HG03280 (cell line): ENCODE measurements around the gene ADGRF3.
"Not testable (repeated sequence)": the region's sequence is repeated elsewhere in the genome, so short reads cannot be mapped to it uniquely, and the experiment has no call there.

Experiments used
- ATAC-seq: cut with Tn5 transposase; IDR thresholded peaks from one replicate; pipeline ENCODE4 v1.9.1; 2021; ENCODE audit warnings: mild to moderate bottlenecking, moderate library complexity; ENCODE audit not compliant: unreplicated experiment

Gene ADGRF3

DNA sequence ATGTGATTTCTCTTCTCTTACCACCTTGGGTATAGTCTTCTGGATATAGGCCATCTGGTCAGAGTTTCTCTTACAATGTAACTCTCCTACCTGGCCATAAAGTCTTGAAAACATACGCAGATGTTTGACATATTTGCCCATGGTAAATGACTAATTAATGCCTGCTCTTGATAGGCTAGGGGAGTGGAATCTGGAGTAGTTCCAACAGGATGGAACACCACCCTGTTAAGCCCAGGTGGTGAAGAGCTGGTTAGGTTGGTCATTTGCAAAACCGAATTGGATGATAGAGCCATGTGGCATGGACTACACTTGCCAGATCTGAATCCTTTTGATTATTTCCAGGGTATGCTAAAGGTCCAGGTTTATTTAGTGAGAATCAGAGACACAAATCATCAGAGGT lies 65.4 kb downstream of the ADGRF3 start:
- ATAC-seq, result no peak

DNA sequence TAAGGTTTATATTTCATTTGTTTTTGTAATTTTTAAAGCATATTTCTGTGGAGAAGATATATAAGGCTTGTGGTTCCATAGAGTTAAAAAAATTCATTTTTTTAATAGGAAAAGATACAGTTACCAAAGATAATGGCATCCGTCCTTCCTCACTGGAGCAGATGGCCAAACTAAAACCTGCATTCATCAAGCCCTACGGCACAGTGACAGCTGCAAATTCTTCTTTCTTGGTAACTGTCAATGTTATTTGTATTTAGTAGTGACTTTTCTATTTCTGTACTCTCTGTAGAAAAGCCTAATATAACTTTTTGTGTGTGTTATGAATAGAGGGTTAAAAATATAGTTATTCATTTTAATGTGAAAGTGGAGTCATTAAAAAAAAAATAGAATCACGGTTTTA lies 66.7 kb downstream of the ADGRF3 start:
- no peak for ATAC-seq

GRCh38 chr2:26276484-26277227 lies 69.9 kb downstream of the ADGRF3 start:
- ATAC-seq, result no peak

DNA sequence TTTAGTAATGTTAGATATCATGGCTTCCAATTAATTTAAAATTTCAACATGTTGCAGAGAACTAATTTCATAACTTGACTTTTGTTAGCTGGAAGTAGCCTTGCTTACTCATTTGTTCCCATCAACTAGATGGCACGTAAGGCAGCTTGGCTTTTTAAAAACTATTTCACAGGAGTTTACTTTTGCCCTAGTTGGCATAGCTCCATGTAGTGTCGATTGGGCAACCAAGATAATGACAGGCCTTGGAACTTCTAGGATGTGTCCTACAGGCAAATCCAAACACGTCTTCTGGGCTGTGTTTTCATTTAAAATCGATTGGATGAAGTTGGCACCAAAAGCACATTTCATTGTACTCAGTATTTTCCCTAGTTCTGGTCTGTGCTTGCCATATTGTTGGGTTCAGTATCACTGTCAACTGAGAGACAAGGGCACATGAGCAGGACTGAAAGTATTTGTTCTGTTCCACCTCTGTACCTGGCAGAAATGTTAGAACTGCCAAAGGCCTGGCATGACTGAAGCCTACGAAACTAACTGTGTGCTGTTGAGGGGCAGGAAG lies 72.5 kb downstream of the ADGRF3 start:
- ATAC-seq, result no peak

- ATAC-seq, result no peak
Observed at GRCh38 chr2:26273501-26273900, 73.1 kb downstream of the ADGRF3 start.

- no peak for ATAC-seq
Observed at GRCh38 chr2:26270373-26270772, 76.2 kb downstream of the ADGRF3 start.

GRCh38 chr2:26269571-26270158 lies 76.9 kb downstream of the ADGRF3 start:
- ATAC-seq, result no peak

DNA sequence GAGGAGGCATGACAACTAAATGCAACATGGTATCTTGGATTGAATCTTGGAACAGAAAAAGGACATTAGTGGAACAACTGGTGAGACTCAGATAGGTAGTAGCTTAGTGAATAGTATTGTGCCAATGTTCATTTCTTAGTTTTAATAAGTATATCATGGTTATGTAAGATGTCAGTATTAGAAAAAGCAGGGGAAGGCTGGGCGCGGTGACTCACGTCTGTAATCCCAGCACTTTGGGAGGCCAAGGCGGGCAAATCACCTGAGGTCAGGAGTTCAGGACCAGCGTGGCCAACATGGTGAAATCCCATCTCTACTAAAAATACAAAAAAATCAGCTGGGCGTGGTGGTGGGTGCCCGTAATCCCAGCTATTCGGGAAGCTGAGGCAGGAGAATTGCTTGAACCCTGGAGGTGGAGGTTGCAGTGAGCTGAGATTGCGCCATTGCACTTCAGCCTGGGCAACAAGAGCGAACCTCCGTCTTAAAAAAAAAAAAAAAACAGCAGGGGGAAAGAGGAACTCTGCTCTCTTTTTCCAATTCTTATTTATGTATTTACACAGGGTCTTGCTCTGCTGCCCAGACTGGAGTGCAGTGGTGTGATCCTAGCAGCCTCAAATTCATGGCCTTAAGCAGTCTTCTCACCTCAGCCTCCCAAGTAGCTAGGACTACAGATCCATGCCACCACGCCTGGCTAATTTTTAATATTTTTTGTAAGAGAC lies 77.8 kb downstream of the ADGRF3 start:
- ATAC-seq, result not testable (repeated sequence)

DNA sequence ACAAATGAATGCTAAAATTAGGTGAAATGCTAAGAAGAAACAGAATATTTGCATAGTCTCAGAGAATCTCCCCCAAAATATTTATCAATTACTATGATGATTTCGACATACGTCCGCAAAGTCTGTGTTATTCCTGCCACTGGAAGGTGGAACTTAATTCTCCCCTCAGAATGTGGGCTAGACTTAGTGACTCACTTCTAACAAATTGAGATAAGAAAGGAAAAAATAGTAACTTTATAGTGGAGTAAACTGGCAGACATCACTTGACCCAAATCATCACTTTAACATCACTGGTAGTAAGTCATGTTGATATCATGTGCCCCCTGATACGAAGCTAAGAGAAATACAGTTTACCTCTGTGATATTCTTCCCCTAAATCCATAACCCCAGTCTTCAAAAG lies 78.4 kb downstream of the ADGRF3 start:
- no peak for ATAC-seq

DNA sequence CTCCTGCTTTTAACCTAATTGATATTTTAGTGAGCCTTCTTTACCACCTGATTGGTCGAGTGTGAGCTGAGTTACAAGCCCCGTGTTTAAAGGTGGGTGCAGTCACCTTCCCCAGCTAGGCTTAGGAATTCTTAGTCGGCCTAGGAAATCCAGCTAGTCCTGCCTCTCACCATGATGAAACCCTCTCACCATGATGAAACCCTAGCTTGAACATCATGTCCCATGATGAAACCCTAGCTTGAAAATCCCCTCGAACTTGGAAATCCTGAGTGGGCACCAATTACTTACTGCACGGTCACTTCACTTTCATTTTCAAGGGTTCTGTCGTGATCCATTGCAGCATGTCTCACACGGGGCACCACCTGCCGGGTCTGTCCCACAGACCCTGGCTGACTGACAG lies 87.8 kb downstream of the ADGRF3 start:
- ATAC-seq, result not testable (repeated sequence)
